NCI-H2196 treated with DMSO at 0.1 percent for 48 hours (cell line): Measurements from ENCODE around the gene SIDT1.
"Not testable (repeated sequence)": the region's sequence is repeated elsewhere in the genome, so short reads cannot be mapped to it uniquely, and the experiment has no call there.

Experiments
- DNase-seq: peaks from one replicate; lab custom pipeline; 2025; ENCODE audit not compliant: unreplicated experiment; lab: John Stamatoyannopoulos, UW

SIDT1 gene

GRCh38 chr3:113631573-113631972 is 99.2 kb downstream of the SIDT1 start:
- DNase-seq = no peak

GRCh38 chr3:113634782-113635474 is 102.6 kb downstream of the SIDT1 start:
- DNase-seq = no peak

DNA sequence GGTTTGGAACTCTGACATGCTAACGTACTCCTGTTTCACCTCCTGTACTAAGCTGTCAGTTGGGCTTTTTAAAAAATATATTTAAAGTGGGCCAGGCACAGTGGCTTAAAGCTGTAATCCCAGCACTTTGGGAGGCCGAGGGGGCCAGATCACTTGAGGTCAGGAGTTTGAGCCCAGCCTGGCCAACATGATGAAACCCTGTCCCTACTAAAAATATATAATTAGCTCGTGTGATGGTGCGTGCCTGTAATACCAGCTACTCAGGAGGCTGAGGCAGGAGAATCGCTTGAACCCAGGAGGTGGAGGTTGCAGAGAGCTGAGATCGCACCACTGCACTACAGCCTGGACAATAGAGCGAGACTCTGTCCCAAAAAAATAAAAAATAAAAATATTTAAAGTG is 103.7 kb downstream of the SIDT1 start:
- DNase-seq = not testable (repeated sequence)

- DNase-seq = no peak
Measured at GRCh38 chr3:113637756-113638155, 105.4 kb downstream of the SIDT1 start.

DNA sequence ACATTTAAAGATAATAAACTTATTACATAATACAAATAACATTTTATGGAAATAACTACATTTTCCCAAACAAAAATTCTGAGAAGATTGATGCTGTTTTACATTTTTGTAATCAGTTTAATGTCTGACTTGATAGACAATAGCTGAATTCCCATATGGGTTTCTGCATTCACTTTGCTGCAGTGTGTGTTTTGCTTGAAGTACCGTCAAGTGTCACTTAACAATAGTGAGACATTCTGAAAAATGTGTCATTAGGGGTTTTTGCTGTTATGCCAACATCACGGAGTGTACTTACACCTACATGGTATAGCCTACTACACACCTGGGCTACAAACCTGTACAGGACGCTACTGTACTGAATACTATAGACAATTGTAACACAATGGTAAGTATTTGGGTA is 106.6 kb downstream of the SIDT1 start:
- no peak for DNase-seq

DNA sequence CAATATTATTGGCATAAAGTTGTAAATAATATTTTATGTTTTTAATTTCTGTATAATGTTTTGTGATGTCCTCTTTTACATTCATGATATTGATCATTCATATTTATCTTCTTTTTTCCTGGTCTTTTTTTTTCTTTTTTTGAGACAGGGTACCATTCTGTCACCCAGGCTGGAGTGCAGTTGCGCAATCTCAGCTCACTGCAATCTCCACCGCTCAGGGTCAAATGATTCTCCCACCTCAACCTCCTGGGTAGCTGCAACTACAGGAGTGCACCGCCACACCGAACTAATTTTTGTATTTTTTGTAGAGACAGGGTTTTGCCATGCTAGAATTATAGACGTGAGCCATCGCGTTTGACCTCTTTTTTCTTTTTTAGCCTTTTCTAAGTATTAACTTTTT is 111.2 kb downstream of the SIDT1 start:
- DNase-seq = no peak

- no peak for DNase-seq
Measured at GRCh38 chr3:113648524-113648923, 116.2 kb downstream of the SIDT1 start.

DNA sequence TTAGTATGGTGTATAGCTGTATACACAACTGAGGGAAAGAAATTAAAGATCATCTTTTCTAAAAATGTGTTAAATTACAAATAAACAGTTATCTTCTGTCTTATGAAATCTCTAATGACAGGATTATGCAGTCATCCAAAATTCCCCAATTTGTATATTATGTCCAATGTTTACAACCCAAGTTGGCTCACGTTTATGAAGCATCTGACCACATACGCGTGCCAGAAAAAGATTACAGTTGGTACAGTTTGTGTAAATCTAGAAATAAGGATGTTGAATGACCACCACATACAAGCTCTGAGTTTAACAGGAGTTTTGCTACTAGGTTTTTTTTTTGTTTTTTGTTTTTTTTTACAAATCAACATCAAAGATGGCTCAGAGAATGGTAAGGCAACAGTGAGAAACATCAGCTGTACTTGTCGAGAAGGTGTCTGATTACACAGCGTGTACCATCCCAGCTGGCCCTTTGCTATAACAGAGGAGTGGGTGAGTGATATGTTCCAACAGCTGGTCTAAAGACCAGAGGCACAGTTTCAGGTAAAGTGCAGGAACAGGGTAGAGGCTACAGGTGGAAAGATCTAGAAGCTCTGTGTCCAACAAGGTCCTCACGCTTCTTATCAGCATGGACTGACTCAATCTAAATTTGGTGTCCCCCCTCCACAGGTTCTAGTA is 117.0 kb downstream of the SIDT1 start:
- no peak for DNase-seq

DNA sequence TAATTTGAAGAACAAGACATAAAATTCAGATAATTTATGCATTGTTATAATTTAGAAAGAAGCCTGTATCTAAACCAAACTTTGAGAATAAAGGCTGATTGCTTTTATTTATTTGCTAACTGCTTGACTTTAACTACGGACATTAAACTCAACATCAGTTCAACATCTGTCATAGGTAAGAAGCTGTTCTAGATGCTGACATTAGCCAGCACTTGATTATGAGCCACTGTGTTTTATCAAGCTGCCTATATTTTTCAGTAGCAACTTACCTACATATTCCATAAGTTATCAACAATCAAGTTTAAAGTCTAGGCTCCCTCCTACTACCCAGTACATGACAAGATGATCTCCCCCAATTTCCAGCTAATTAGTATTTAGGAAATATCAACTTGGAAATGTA is 122.0 kb downstream of the SIDT1 start:
- no peak for DNase-seq

DNA sequence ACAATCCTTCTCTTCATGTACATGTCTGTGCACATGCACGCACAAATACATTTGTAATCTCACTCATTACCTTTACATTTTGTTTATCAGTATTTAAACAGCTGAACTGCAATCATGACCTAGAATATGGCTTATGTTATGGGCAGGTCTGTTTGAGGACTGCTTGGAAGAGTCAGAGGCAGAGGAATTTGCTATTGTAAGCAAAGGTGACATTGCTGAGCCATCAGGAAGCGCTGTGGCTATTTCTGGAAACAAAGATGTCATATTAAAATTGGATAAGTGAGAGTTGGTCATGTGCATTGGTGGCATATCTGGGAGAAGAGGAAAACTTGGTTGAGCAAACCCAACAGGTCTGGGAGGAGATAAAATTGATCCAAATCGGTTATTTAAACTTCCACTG is 122.5 kb downstream of the SIDT1 start:
- no peak for DNase-seq

DNA sequence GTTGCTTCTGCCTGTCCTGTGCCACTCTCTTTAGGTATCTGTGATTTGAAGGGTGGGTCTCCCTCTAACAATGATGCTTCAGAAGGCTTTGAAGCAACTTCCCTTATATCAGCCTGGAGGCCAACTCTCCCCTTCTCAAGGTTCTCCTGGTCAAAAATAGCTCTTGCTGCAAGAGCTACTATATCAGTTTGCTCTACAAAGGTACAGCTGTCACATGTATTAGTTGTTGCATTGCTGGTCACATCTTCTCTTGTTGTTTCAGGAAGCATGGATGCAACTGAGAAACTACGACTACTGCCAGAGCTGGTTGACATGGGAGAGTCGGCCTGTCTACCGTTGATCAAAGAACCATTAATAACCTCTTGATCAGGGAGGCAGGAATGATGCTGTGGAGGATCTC is 125.8 kb downstream of the SIDT1 start:
- DNase-seq = no peak

DNA sequence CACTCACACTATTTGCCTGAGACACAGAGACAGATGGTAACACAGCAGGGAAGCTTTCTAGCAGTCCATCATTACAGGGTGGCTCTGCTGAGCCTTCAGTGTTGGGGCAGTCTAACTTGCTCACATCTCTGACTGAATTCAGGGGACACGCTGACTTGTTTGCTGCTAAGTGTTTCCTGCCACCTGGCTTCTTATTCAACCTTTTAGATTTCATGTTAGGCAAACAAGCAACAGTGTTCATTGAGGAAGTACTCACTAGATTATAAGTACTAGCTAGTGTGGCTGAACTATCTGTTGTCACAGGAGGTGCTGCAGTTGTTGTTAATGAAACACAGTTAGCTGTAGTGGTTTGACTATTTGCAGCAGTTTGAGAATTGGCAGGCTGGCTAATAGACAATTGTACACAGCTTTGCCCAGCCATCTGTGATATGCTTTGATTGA is 126.8 kb downstream of the SIDT1 start:
- DNase-seq = no peak

DNA sequence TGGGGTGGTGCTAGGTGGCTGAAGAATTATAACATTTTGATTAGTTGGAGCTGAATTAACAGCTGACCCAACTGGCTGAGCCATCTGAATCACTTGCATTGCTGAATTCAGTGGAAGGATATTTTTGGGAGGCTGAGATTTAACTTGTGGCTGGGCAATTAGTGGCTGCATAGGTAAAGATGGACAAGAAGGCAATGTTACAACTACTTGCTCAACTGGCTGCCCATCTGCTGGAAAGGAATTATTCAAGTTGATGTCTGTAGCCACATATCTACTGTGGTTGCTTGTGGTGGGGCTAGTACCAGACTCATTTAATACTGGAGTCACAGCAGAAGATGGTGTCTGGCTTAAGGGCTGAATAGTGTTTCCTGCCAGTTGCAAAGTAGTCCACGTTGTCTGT is 127.6 kb downstream of the SIDT1 start:
- no peak for DNase-seq

- DNase-seq = no peak
Measured at GRCh38 chr3:113660458-113660857, 128.1 kb downstream of the SIDT1 start.

DNA sequence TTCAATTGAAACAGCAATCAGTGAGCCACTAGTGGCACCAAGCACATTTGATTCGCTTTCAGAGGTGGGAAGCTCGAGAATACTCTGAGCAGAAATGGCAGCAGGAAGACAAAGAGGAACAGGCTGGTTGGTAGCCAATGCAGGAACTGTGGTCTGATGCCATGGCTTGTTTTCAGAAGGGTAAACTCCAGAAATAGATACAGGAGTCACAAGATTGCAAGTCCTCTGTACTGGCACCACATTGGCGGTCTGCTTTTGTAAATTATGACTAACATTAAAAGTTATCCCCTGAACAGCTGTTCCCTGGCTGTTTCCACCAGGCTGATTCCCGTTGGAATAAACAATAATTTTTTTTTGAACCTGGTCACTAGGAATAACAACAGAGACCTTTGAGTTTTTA is 128.5 kb downstream of the SIDT1 start:
- DNase-seq = no peak

GRCh38 chr3:113662824-113663223 is 130.5 kb downstream of the SIDT1 start:
- no peak for DNase-seq

- no peak for DNase-seq
Measured at GRCh38 chr3:113663324-113663750, 131.0 kb downstream of the SIDT1 start.

- no peak for DNase-seq
Measured at GRCh38 chr3:113663761-113664160, 131.4 kb downstream of the SIDT1 start.

GRCh38 chr3:113664523-113665094 is 132.3 kb downstream of the SIDT1 start:
- DNase-seq = no peak

- DNase-seq = no peak
Measured at GRCh38 chr3:113668015-113668414, 135.7 kb downstream of the SIDT1 start.

GRCh38 chr3:113673593-113673992 is 141.2 kb downstream of the SIDT1 start:
- DNase-seq = no peak

DNA sequence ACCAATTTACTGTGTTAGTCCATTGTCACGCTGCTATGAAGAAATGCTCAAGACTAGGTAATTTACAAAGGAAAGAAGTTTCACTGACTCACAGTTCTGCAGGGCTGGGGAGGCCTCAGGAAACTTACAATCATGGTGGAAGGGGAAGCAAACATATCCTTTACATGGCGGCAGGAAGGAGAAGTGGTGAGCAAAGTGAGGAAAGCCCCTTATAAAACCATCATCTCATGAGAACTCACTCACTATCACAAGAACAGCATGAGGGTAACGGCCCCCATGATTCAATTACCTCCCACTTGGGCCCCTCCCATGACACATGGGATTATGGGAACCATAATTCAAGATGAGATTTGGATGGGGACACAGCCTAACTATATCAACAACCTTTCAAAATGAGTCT is 143.9 kb downstream of the SIDT1 start:
- no peak for DNase-seq
